Hindlimb muscle (tissue), 1 donor: Measurements from ENCODE around the gene CAMTA1. TPM values are rescaled to one million over a fixed set of nuclear protein-coding genes. Genes with fewer than 3 reads are reported as not detected.
"Not testable (repeated sequence)": the region's sequence is repeated elsewhere in the genome, so short reads cannot be mapped to it uniquely, and the experiment has no call there.

ENCODE experiments used
- DNase-seq: peaks from one replicate; pipeline ENCODE4 v3.0.0-alpha.2; 2013
- polyA plus RNA-seq: library from polyadenylated mRNA; unstranded; fragments of 120-200 nt; gene quantifications from one replicate; pipeline ENCODE4 v1.2.1, GENCODE V29; 2013; ENCODE audit not compliant: insufficient read length

Gene CAMTA1, protein sequence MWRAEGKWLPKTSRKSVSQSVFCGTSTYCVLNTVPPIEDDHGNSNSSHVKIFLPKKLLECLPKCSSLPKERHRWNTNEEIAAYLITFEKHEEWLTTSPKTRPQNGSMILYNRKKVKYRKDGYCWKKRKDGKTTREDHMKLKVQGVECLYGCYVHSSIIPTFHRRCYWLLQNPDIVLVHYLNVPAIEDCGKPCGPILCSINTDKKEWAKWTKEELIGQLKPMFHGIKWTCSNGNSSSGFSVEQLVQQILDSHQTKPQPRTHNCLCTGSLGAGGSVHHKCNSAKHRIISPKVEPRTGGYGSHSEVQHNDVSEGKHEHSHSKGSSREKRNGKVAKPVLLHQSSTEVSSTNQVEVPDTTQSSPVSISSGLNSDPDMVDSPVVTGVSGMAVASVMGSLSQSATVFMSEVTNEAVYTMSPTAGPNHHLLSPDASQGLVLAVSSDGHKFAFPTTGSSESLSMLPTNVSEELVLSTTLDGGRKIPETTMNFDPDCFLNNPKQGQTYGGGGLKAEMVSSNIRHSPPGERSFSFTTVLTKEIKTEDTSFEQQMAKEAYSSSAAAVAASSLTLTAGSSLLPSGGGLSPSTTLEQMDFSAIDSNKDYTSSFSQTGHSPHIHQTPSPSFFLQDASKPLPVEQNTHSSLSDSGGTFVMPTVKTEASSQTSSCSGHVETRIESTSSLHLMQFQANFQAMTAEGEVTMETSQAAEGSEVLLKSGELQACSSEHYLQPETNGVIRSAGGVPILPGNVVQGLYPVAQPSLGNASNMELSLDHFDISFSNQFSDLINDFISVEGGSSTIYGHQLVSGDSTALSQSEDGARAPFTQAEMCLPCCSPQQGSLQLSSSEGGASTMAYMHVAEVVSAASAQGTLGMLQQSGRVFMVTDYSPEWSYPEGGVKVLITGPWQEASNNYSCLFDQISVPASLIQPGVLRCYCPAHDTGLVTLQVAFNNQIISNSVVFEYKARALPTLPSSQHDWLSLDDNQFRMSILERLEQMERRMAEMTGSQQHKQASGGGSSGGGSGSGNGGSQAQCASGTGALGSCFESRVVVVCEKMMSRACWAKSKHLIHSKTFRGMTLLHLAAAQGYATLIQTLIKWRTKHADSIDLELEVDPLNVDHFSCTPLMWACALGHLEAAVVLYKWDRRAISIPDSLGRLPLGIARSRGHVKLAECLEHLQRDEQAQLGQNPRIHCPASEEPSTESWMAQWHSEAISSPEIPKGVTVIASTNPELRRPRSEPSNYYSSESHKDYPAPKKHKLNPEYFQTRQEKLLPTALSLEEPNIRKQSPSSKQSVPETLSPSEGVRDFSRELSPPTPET (N-terminal part only)
- 39.5 TPM for polyA plus RNA-seq

- no peak for DNase-seq
Measured at GRCh38 chr1:6785318-6785727, at the start of gene CAMTA1. TSS of gene CAMTA1 (plus strand) at chr1:6785454. CDS start at chr1:6785531, 77 bp downstream.

DNA sequence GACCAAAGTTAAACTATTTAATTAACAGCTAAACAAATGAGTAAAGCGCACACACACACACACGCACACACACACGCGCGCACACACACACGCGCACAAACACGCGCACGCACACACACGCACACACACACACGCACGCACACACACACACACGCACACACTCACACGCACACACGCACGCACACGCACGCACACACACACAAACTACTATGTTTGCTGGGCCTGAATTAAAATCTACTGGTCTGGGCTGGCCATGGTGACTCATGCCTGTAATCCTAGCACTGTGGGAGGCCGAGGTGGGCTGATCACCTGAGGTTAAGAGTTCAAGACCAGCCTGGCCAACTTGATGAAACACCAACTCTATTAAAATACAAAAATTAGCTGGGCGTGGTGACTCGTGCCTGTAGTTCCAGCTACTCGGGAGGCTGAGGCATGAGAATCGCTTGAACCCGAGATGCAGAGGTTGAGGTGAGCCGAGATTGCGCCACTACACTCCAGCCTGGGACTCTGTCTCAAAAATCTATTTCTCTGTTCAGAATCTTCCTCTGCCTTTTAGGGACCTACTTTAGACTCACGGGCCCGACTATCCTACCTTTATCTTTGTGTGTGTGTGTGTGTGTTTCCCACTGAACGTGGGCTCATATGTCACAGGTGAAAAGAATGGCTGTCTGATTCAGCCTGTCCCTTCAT, 46.1 kb upstream of the CAMTA1 start:
- no peak for DNase-seq

DNA sequence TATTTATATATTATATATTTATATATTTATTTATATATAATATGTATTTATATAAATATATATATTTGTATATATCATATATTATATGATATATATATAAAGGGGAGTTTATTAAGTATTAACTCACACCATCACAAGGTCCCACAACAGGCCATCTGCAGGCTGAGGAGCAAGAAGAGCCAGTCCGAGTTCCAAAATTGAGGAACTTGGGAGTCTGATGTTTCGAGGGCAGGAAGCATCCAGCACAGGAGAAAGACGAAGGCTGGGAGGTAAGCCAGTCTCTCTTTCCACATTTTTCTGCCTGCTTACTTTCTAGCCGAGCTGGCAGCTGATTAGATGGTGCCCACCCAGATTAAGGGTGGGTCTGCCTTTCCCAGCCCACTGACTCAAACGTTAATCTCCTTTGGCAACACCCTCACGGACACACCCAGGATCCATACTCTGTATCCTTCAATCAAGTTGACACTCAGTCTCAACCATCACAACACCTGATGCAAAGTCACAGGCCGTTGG, 42.5 kb upstream of the CAMTA1 start:
- not testable (repeated sequence) for DNase-seq

- peak; percentile 67 for DNase-seq
Measured at GRCh38 chr1:6743189-6744101, 41.8 kb upstream of the CAMTA1 start.

- no peak for DNase-seq
Measured at GRCh38 chr1:6745073-6745472, 40.2 kb upstream of the CAMTA1 start.

- DNase-seq, result no peak
Measured at GRCh38 chr1:6747674-6748073, 37.6 kb upstream of the CAMTA1 start.

DNA sequence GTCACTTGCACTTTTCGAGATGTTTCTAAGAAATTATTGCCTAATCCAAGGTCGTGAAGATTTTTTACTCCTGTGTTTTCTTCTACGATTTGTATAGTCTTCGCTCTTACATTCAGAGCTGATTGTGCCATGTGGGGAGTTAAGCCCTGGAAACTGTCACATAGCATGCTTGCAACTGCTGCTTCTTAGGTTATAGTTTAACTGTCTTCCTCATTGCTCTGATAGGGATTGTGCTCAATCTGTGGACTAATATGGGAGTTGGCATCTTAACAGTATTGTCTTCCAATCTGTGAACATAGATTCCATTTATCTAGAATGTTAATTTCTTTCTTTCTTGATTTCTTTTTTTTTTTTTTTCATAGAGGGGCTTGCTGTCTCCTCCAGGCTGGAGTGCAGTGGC, 34.8 kb upstream of the CAMTA1 start:
- no peak for DNase-seq

DNA sequence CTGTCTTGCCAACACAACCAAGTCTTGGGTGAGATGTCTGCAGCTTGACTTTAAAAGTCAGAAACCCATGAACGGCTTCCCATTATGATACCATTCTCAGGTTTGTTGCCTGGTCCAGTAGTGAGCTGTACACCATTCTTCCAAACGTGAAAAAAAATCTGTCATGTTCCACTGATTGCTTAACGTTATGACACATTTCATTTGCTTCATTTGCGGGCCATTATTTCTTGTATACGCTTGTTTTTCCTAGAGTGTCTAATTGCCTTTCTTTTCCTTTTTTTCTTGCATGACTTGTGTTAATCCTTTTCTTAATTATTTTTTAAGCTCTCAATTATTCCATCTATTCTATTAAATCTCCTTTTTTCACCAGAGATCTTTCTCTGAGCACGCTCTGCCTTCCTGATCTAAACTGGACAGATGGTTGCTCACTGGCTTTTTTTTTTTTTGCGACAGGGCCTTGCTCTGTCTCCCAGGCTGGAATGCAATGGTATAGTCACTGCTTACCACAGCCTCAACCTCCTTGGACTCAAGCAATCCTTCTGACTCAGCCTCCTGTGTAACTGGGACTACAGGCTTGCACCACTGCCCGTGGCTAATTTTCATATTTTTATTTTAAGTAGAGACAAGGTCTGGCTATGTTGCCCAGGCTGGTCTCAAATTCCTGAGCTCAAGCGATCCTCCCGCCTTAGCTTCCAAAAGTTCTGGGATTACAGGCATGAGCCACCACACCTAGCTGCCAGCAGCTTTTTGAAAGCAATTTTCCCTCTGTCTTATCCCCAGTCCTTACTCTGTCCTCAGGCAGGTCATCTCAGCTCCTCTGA, 31.7 kb upstream of the CAMTA1 start:
- DNase-seq, result no peak

DNA sequence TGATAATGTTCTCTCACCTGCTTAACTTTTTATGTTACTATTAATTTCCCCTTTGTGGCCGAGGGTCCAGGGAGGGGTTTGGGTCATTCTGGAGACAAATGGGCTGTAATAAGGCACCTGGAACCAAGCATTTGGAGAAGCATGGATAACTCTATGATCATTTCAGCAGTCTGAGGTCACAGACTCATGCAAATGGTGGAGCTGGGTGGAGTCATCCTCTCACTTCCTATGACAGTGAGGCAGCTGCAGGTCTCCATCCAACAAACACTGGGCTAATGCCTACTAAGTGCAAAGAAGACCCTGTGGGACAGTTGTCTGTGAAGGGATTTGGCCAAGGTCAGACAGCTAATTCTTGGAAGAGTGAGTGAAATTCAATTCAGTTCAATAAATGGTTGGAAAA, 28.8 kb upstream of the CAMTA1 start:
- DNase-seq, result no peak

GRCh38 chr1:6757719-6758435, 27.4 kb upstream of the CAMTA1 start:
- no peak for DNase-seq

- no peak for DNase-seq
Measured at GRCh38 chr1:6761196-6761737, 24.0 kb upstream of the CAMTA1 start.

GRCh38 chr1:6762060-6762459, 23.2 kb upstream of the CAMTA1 start:
- no peak for DNase-seq

DNA sequence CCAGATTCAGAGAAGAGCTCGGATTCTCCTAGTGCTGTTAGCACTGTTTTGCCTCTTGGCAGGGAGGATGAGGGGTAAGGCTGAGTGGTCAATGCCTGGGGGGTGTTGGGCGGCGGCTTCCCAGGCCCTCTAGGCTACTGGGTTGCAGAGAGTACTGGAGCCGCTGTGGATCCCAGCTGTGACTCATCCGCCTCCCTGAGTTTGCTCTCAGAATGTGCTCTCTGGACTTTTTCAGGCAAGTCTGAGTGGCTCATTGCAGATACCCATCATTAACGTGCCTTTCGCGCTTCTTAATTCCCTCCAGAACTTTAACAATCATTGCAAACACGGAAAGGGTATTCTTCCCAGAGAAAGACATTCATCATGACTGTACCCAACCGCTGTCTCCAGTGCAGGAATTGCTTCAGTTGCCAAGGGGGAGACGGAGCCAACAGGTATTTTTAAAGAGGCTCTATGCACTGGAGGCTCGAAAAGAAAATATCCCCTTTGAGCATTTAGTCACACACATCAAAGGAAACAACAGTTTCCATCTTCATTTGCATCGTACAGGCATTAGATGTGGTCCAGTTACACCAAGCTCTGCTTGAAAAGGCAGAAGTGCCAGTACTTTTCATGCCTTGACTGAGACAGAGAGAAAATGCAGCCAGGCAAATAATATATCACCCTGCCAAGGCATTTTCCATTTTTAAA, 14.4 kb upstream of the CAMTA1 start:
- no peak for DNase-seq

DNA sequence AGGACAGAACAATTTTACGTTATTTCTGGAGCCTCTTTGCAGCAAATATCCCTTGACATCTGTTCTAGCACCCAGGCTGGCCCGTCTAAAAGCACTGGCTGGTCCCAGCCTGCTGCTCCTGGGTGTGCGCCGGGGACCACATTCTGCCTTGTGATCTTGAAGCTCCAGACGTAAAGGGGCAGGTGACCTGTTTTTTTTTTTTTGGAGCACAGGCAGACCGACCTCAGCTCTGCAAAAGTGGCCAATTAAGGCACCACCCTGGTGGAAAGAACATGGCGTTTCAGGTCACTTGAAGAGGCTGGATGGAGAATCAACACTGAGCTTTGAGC, 13.8 kb upstream of the CAMTA1 start:
- DNase-seq, result no peak

GRCh38 chr1:6774381-6774780, 10.9 kb upstream of the CAMTA1 start:
- DNase-seq, result no peak

DNA sequence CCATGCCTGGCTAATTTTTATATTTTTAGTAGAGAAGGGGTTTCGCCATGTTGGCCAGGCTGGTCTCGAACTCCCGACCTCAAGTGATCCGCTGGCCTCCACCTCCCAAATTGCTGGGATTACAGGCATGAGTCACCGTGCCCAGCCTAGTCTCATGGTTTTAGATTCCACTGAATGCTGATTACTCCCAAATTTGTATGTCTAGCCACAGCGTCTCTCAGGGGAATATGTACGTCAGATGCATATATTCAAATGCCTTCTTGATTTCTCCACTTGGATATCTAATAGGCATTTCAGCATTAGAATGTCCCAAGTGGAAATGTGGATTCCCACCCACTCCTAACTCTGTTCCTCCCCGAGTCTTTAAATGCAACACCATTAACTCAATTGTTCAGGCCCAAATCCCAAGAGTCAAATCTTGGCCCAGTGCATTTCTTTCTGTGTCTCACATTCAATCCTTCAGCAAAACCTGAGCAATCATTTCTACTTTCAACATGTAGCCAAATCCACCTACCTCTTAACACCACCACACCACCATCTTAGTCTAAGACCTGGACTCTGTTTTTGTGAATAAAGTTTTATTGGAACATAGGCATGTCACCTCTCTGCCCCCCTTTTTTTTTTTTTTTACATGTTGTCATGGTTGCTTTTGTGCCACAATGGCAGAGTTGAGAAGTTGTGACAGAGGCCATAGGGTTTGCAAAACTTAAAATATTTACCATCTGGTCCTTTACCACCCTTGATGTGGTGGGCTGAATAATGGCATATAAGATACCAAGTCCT, 9.8 kb upstream of the CAMTA1 start:
- no peak for DNase-seq

DNA sequence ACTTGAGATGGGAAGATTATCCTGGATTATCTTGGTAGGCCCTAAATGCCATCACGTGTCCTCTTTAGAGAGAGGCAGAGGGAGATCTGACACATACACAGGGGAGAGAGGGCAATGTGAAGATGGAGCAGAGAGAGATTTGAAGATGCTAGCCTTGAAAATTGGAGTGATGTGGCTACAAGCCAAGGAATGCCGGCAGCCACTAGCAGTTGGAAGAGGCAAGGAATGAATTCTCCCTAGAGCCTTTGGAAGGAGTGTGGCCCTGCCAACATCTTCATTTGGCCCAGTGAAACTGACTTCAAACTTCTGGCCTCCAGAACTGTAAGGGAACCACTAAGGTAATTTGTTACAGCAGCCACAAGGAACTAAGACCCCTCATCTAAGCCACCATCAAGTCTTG, 8.9 kb upstream of the CAMTA1 start:
- DNase-seq, result no peak
